Right atrium auricular region (tissue), 2 donors: ENCODE results near the gene DIAPH1. TPM values are rescaled to one million over a fixed set of nuclear protein-coding genes. Genes with fewer than 3 reads are reported as not detected.

Source experiments
- DNase-seq: peaks from one replicate; pipeline ENCODE4 v3.0.0-alpha.2; 2019; ENCODE audit warnings: low spot score
- H3K27ac ChIP-seq, 2 donors: fragments of 200-600 bp; sonication (generic); 1 replicate in 1 of 2; 2 replicates in 1 of 2; pipeline ENCODE4 v1.5.1; 2016 to 2019
- H3K27me3 ChIP-seq, 2 donors: fragments of 200-600 bp; sonication (generic); one replicate each; pipeline versions ENCODE4 v1.5.1 to v1.6.0; 2017 to 2019
- H3K36me3 ChIP-seq: fragments of 200-600 bp; sonication (generic); one replicate; pipeline ENCODE4 v1.5.1; 2016
- H3K4me1 ChIP-seq, 2 donors: fragments of 200-600 bp; sonication (generic); one replicate each; pipeline versions ENCODE4 v1.5.1 to v1.6.0; 2017 to 2019
- H3K4me3 ChIP-seq, 2 donors: fragments of 200-600 bp; sonication (generic); 1 replicate in 1 of 2; 2 replicates in 1 of 2; pipeline ENCODE4 v1.5.1; 2017 to 2019; ENCODE audit warnings: mild to moderate bottlenecking in 1 of 2, moderate library complexity in 1 of 2
- H3K9me3 ChIP-seq, 2 donors: fragments of 200-600 bp; sonication (generic); one replicate each; pipeline ENCODE4 v1.5.1; 2019
- CTCF ChIP-seq, 2 donors: fragments of 200-600 bp; sonication (generic); IDR thresholded peaks; one replicate each; pipeline ENCODE4 v1.5.1; 2019; ENCODE audit warnings: antibody characterized with exemption in 2 of 2
- total RNA-seq, 2 donors: library from RNA; depleted of rRNA; stranded (reverse); fragments of >200 nt; gene quantifications; one replicate each; pipeline ENCODE4 v1.1.0, GENCODE V29; 2016

DIAPH1 gene
- total RNA-seq, 2 donors from 2014 or later = 18.7 to 82.7 TPM

GRCh38 chr5:141650851-141651727 is 32.3 kb upstream of the DIAPH1 start, which contains the start of gene FCHSD1:
Gene FCHSD1, minus strand, starts transcription at chr5:141651418. Its CDS starts 50 bp downstream, at chr5:141651368.
- peak; percentile 91 for DNase-seq
- Histone ChIP-seq H3K27ac (peak within 1 kb of the TSS in 1 of 2 donors; percentile 54), H3K4me1 (peaks cover 0 to 16% of the 10 kb centered on the region in 2 donors), H3K9me3 (no peaks in the 10 kb centered on the region), H3K27me3 (no peaks in the 10 kb centered on the region), H3K4me3 (peak within 1 kb of the TSS; percentile 51 to 65), H3K36me3 (no peaks in the 10 kb centered on the region)
- TF ChIP-seq CTCF (IDR thresholded peaks at IDR 0.05) = no peak

GRCh38 chr5:141649972-141650371 is 31.2 kb upstream of the DIAPH1 start:
- TF ChIP-seq CTCF (IDR thresholded peaks at IDR 0.05) = no peak
- Histone ChIP-seq H3K4me3 (no peak overlapping the region), H3K27me3 (no peaks in the 10 kb centered on the region), H3K9me3 (no peaks in the 10 kb centered on the region), H3K36me3 (no peaks in the 10 kb centered on the region), H3K27ac (no peak overlapping the region), H3K4me1 (peaks cover 0 to 16% of the 10 kb centered on the region in 2 donors)
- DNase-seq = no peak

GRCh38 chr5:141649056-141649688 is 30.4 kb upstream of the DIAPH1 start:
- peaks cover 0 to 16% of the 10 kb centered on the region in 2 donors for H3K4me1 ChIP-seq
- no peak for DNase-seq
- no peaks in the 10 kb centered on the region for H3K36me3 ChIP-seq
- no peaks in the 10 kb centered on the region for H3K27me3 ChIP-seq
- H3K9me3 ChIP-seq = no peaks in the 10 kb centered on the region
- H3K4me3 ChIP-seq = no peak overlapping the region
- H3K27ac ChIP-seq = no peak overlapping the region
- TF ChIP-seq CTCF (IDR thresholded peaks at IDR 0.05) = no peak

- DNase-seq = no peak
These were observed 29.1 kb upstream of the DIAPH1 start for GRCh38 chr5:141647851-141648250.

GRCh38 chr5:141647242-141647641 is 28.4 kb upstream of the DIAPH1 start:
- DNase-seq = no peak
- H3K27me3 ChIP-seq = no peaks in the 10 kb centered on the region
- no peak overlapping the region for H3K4me3 ChIP-seq
- no peaks in the 10 kb centered on the region for H3K36me3 ChIP-seq
- TF ChIP-seq CTCF (IDR thresholded peaks at IDR 0.05) = no peak
- H3K4me1 ChIP-seq = peaks cover 0 to 16% of the 10 kb centered on the region in 2 donors
- H3K9me3 ChIP-seq = no peaks in the 10 kb centered on the region
- H3K27ac ChIP-seq = no peak overlapping the region

More at GRCh38 chr5:141647851-141648250, 29.1 kb upstream of the DIAPH1 start:
- H3K4me1 ChIP-seq = peaks cover 0 to 16% of the 10 kb centered on the region in 2 donors
- no peaks in the 10 kb centered on the region for H3K36me3 ChIP-seq
- no peaks in the 10 kb centered on the region for H3K27me3 ChIP-seq
- no peaks in the 10 kb centered on the region for H3K9me3 ChIP-seq
- H3K4me3 ChIP-seq = no peak overlapping the region
- H3K27ac ChIP-seq = no peak overlapping the region
- no peak for TF ChIP-seq CTCF (IDR thresholded peaks at IDR 0.05)
